B cell (primary cell): Measurements from ENCODE around the gene IGFL2.

Experiments used
- CTCF ChIP-seq: fragments of 200-600 bp; IDR thresholded peaks from one replicate; pipeline ENCODE4 v1.8.0; 2022; ENCODE audit warnings: antibody characterized with exemption, mild to moderate bottlenecking
- EZH2 ChIP-seq: IDR thresholded peaks from 2 replicates; pipeline ENCODE4 v1.6.1; 2012; ENCODE audit warnings: borderline replicate concordance, low read depth, mild to moderate bottlenecking, moderate library complexity, low read length; ENCODE audit not compliant: insufficient read depth, poor library complexity, severe bottlenecking

DNA sequence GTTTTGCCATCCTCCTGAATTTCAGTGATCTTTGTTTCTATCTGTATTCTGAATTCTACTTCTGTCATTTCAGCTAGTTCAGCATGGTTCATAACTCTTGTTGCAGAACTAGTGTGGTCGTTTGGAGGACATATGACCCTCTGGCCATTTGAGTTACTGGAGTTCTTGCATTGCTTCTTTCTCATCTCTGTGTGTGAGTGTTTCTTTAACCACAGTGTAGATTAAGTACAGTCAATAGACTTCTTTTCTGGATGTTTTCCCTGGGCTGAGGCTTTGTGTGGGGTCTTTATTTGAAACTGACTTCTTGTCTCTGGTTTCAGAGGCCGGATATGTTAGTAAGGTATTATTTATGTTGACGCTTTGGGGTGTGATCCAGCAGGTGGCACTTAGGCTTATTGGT is 14.7 kb downstream of the IGFL2 start:
- TF ChIP-seq CTCF (no peak), EZH2 (no peak)
